ENCODE results near the gene CTNND1.

Gene CTNND1

GRCh38 chr11:57742087-57742452, 19.5 kb upstream of the CTNND1 start:
- DNase-seq (ENCODE audit: low read depth, low spot score) = no peak

GRCh38 chr11:57744357-57744756, 17.2 kb upstream of the CTNND1 start:
- ChIA-PET POLR2A (no interaction called here), CTCF (interaction anchor here (9.9 kb wide), 1 partner anchor 57 kb away, joined by 200 read pairs; no protein-coding TSS in a partner anchor)
- DNase-seq (ENCODE audit: low read depth, low spot score) = no peak
- no peak overlapping the region for H3K4me3 ChIP-seq (ENCODE audit: low read depth, low read length)
- TF ChIP-seq, protein P1, sequence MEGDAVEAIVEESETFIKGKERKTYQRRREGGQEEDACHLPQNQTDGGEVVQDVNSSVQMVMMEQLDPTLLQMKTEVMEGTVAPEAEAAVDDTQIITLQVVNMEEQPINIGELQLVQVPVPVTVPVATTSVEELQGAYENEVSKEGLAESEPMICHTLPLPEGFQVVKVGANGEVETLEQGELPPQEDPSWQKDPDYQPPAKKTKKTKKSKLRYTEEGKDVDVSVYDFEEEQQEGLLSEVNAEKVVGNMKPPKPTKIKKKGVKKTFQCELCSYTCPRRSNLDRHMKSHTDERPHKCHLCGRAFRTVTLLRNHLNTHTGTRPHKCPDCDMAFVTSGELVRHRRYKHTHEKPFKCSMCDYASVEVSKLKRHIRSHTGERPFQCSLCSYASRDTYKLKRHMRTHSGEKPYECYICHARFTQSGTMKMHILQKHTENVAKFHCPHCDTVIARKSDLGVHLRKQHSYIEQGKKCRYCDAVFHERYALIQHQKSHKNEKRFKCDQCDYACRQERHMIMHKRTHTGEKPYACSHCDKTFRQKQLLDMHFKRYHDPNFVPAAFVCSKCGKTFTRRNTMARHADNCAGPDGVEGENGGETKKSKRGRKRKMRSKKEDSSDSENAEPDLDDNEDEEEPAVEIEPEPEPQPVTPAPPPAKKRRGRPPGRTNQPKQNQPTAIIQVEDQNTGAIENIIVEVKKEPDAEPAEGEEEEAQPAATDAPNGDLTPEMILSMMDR (IDR thresholded peaks at IDR 0.05; ENCODE audit: insufficient read depth, low read length, missing control alignments) = no peak

More at GRCh38 chr11:57742087-57742452, 19.5 kb upstream of the CTNND1 start:
- ChIA-PET CTCF (interaction anchor here (0.7 to 3.3 kb wide), 9 partner anchors 9 to 59 kb away, joined by 3 to 22 read pairs (median 4); partner anchors contain the start of genes BTBD18 and CTNND1), POLR2A (interaction anchor here (0.6 to 2.3 kb wide), 6 partner anchors 10 to 59 kb away, joined by 3 to 8 read pairs (median 4); partner anchors contain the start of genes BTBD18 and MED19)
- TF ChIP-seq, protein P1 (IDR thresholded peaks at IDR 0.05; ENCODE audit: insufficient read depth, low read length, missing control alignments) = no peak
- H3K4me3 ChIP-seq (ENCODE audit: low read depth, low read length) = peak overlapping the region; percentile 93

GRCh38 chr11:57745206-57745605, 16.4 kb upstream of the CTNND1 start:
- ChIA-PET CTCF (interaction anchor here (1.0 to 9.9 kb wide), 2 partner anchors 22 to 56 kb away, joined by 4 to 200 read pairs; no protein-coding TSS in a partner anchor), POLR2A (interaction anchor here (0.6 kb wide), 1 partner anchor 1397 kb away, joined by 3 read pairs; no protein-coding TSS in a partner anchor)
- no peak for DNase-seq (ENCODE audit: low read depth, low spot score)
- TF ChIP-seq, protein P1 (IDR thresholded peaks at IDR 0.05; ENCODE audit: insufficient read depth, low read length, missing control alignments) = no peak
- H3K4me3 ChIP-seq (ENCODE audit: low read depth, low read length) = no peak overlapping the region

GRCh38 chr11:57746920-57747319, 14.7 kb upstream of the CTNND1 start:
- TF ChIP-seq, protein P1 (IDR thresholded peaks at IDR 0.05; ENCODE audit: insufficient read depth, low read length, missing control alignments) = no peak
- no peak for DNase-seq (ENCODE audit: low read depth, low spot score)
- ChIA-PET CTCF (interaction anchor here (0.7 to 9.9 kb wide), 6 partner anchors 10 to 54 kb away, joined by 3 to 200 read pairs (median 4); partner anchors contain the start of gene CTNND1), POLR2A (no interaction called here)
- H3K4me3 ChIP-seq (ENCODE audit: low read depth, low read length) = no peak overlapping the region

GRCh38 chr11:57751176-57751575, 10.4 kb upstream of the CTNND1 start:
- TF ChIP-seq, protein P1 (IDR thresholded peaks at IDR 0.05; ENCODE audit: insufficient read depth, low read length, missing control alignments) = no peak
- CTCF ChIA-PET = interaction anchor here (0.6 to 9.9 kb wide), 21 partner anchors 9 to 773 kb away, joined by 3 to 200 read pairs (median 7); partner anchors contain the start of genes CTNND1 and SELENOH
- POLR2A ChIA-PET = interaction anchor here (1.0 to 1.6 kb wide), 2 partner anchors 10 to 308 kb away, joined by 3 to 8 read pairs; partner anchors contain the start of gene SELENOH

GRCh38 chr11:57751676-57752253, 9.8 kb upstream of the CTNND1 start, which contains the start of gene BTBD18:
BTBD18 (minus strand) TSS chr11:57751819; CDS start chr11:57751188, 631 bp downstream.
- CTCF ChIA-PET = interaction anchor here (0.6 to 9.9 kb wide), 21 partner anchors 9 to 772 kb away, joined by 3 to 200 read pairs (median 7); partner anchors contain the start of genes CTNND1 and SELENOH
- H3K4me3 ChIP-seq (ENCODE audit: low read depth, low read length) = no peak within 1 kb of the TSS
- POLR2A ChIA-PET = interaction anchor here (0.6 to 1.6 kb wide), 4 partner anchors 10 to 308 kb away, joined by 3 to 8 read pairs (median 3); partner anchors contain the start of gene SELENOH
- no peak for DNase-seq (ENCODE audit: low read depth, low spot score)
- TF ChIP-seq, protein P1 (IDR thresholded peaks at IDR 0.05; ENCODE audit: insufficient read depth, low read length, missing control alignments) = peak; percentile 52

More at GRCh38 chr11:57751176-57751575, 10.4 kb upstream of the CTNND1 start:
- no peak overlapping the region for H3K4me3 ChIP-seq (ENCODE audit: low read depth, low read length)
- no peak for DNase-seq (ENCODE audit: low read depth, low spot score)
